GM12878 (cell line): Measurements from ENCODE around the gene COPG2. TPM values are rescaled to one million over a fixed set of nuclear protein-coding genes. Genes with fewer than 3 reads are reported as not detected.

ENCODE experiments used
- ATAC-seq: fragments of 200-7000 bp; cut with Tn5 transposase; 3 replicates; pipeline ENCODE4 v1.9.1; 2020; ENCODE audit warnings: mild to moderate bottlenecking, moderate library complexity
- BruUV-seq: library from RNA; stranded (reverse); fragments of 400-500 nt; replicated peaks from 2 replicates; lab custom pipeline; 2021; lab: Mats Ljungman, UMichigan
- CTCF ChIA-PET: fragments of 300-600 bp; sonication (Branson Sonifier 250); formaldehyde crosslinking; extraction: SDS; loops from one replicate; lab custom pipeline; 2021; ENCODE audit warnings: inconsistent platforms; lab: Yijun Ruan, JAX
- POLR2A ChIA-PET: fragments of 350-600 bp; formaldehyde crosslinking; extraction: SDS; loops from one replicate; lab custom pipeline; 2021; ENCODE audit warnings: inconsistent platforms; lab: Charles Lee
- RAD21 ChIA-PET: fragments of 300-600 bp; sonication (Branson Sonifier 250); formaldehyde crosslinking; loops from one replicate; lab custom pipeline; 2023; ENCODE audit warnings: antibody characterized with exemption; ENCODE audit not compliant: unreplicated experiment; lab: Charles Lee
- SMC1A ChIA-PET: fragments of 300-600 bp; sonication (Branson Sonifier 250); formaldehyde crosslinking; loops from one replicate; lab custom pipeline; 2023; ENCODE audit not compliant: unreplicated experiment, uncharacterized antibody; lab: Charles Lee
- DNase-seq: peaks from one replicate; pipeline ENCODE4 v3.0.0-alpha.2; 2011; ENCODE audit warnings: low read depth, low spot score
- FAIRE-seq: peaks from 3 replicates; lab custom pipeline; 2011; peaks lifted over from hg19 to GRCh38; lab: Jason Lieb, UNC
- H2AFZ ChIP-seq: 2 replicates; pipeline ENCODE4 v1.6.0; 2011; ENCODE audit warnings: low read depth, low read length, control low read depth; ENCODE audit not compliant: control insufficient read depth
- H3K27ac ChIP-seq: 2 replicates; pipeline ENCODE4 v1.5.1; 2011; ENCODE audit warnings: control low read depth; ENCODE audit not compliant: control insufficient read depth, insufficient read depth
- H3K27me3 ChIP-seq, 2 experiments: replicated peaks in 1 of 2; 2 replicates each; pipeline versions ENCODE4 v1.6.0 to v1.6.1; 2011; ENCODE audit warnings: low read length in 1 of 2; ENCODE audit not compliant: control insufficient read depth in 2 of 2, insufficient read depth in 2 of 2
- H3K36me3 ChIP-seq, 2 experiments: 2 replicates each; pipeline ENCODE4 v1.5.1; 2011; ENCODE audit warnings: low read length in 1 of 2; ENCODE audit not compliant: control insufficient read depth in 2 of 2, insufficient read depth in 2 of 2
- H3K4me1 ChIP-seq: 2 replicates; pipeline ENCODE4 v1.6.1; 2011; ENCODE audit warnings: mild to moderate bottlenecking, low read length, moderate library complexity, mixed read lengths; ENCODE audit not compliant: control insufficient read depth, insufficient read depth
- H3K4me2 ChIP-seq: 2 replicates; pipeline ENCODE4 v1.6.0; 2011; ENCODE audit warnings: control low read depth; ENCODE audit not compliant: control insufficient read depth, insufficient read depth
- H3K4me3 ChIP-seq: fragments of 200-600 bp; sonication (generic); 2 replicates; pipeline ENCODE4 v1.5.1; 2016
- H3K79me2 ChIP-seq: 2 replicates; pipeline ENCODE4 v1.6.0; 2011; ENCODE audit warnings: low read length; ENCODE audit not compliant: control insufficient read depth, insufficient read depth
- H3K9ac ChIP-seq: 2 replicates; pipeline ENCODE4 v1.8.0; 2011; ENCODE audit warnings: low read length, control low read depth, mixed read lengths; ENCODE audit not compliant: control insufficient read depth, insufficient read depth
- H3K9me3 ChIP-seq: replicated peaks from 3 replicates; pipeline ENCODE4 v1.5.1; 2011; ENCODE audit warnings: mild to moderate bottlenecking, low read length; ENCODE audit not compliant: control insufficient read depth, insufficient read depth
- H4K20me1 ChIP-seq: 2 replicates; pipeline ENCODE4 v1.6.0; 2011; ENCODE audit not compliant: control insufficient read depth, insufficient read depth
- GATAD2B ChIP-seq: fragments of 450-650 bp; conservative IDR thresholded peaks from 2 replicates; pipeline ENCODE4 v1.6.1; 2017; ENCODE audit warnings: low read depth, mild to moderate bottlenecking, moderate library complexity
- HDAC6 ChIP-seq: fragments of 200-600 bp; sonication (generic); IDR thresholded peaks from one replicate; pipeline ENCODE4 v1.8.0; 2017; ENCODE audit warnings: antibody characterized with exemption; ENCODE audit not compliant: unreplicated experiment
- IRF3 ChIP-seq: fragments of 450-650 bp; IDR thresholded peaks from 2 replicates; pipeline ENCODE4 v1.6.1; 2014; ENCODE audit warnings: mild to moderate bottlenecking
- IRF5 ChIP-seq: fragments of 450-650 bp; IDR thresholded peaks from 2 replicates; pipeline ENCODE4 v1.6.1; 2017; ENCODE audit warnings: borderline replicate concordance
- JUND ChIP-seq: IDR thresholded peaks from 2 replicates; pipeline ENCODE4 v1.6.1; 2012; ENCODE audit warnings: low read depth, mild to moderate bottlenecking, low read length, improper control_type of control experiment, moderate library complexity
- MLLT1 ChIP-seq: fragments of 450-650 bp; IDR thresholded peaks from 2 replicates; pipeline ENCODE4 v1.6.1; 2016; ENCODE audit warnings: mild to moderate bottlenecking
- NFIC ChIP-seq: IDR thresholded peaks from 2 replicates; pipeline ENCODE4 v1.6.1; 2012; ENCODE audit warnings: low read depth, mild to moderate bottlenecking, inconsistent platforms, low read length, moderate library complexity
- PAX5 ChIP-seq: IDR thresholded peaks from 2 replicates; pipeline ENCODE4 v1.6.1; 2011; ENCODE audit warnings: low read depth, low read length, borderline replicate concordance
- STAT1 ChIP-seq: fragments of 450-650 bp; conservative IDR thresholded peaks from 2 replicates; pipeline ENCODE4 v1.6.1; 2014; ENCODE audit warnings: antibody characterized with exemption, mild to moderate bottlenecking
- TCF7 ChIP-seq: IDR thresholded peaks from 2 replicates; pipeline ENCODE4 v1.6.1; 2014; ENCODE audit warnings: antibody characterized with exemption, borderline replicate concordance
- WGBS: methylation state at CpG from one replicate; pipeline ENCODE4 v1.1.6; 2016; ENCODE audit warnings: low lambda C conversion rate; ENCODE audit not compliant: insufficient replicate concordance, insufficient coverage; ENCODE audit errors: missing lambda C conversion rate; 5-methylcytosine and 5-hydroxymethylcytosine counted together
- in situ Hi-C: fragments of 300-500 bp; cut with MboI; formaldehyde crosslinking; loops from 9 replicates; pipeline ENCODE4 v1.14.3; 2018; ENCODE audit warnings: mixed read lengths
- intact Hi-C: fragments of 100-400 bp; cut with micrococcal nuclease; formaldehyde crosslinking; loops from one replicate; pipeline ENCODE4 v1.14.2; 2022; ENCODE audit not compliant: unreplicated experiment
- polyA plus RNA-seq, 11 experiments: library from polyadenylated mRNA; depleted of rRNA in 4 of 11; unstranded in 6 of 11; stranded (reverse) in 5 of 11; fragments of >200 nt; fragmentation: Nextera tagmentation in 4 of 11; fragmentation: Illumina TruSeq in 1 of 11; extraction: Ambion mirVana in 4 of 11; extraction: Trizol in 1 of 11; gene quantifications; 1 replicate in 1 of 11; 2 replicates in 10 of 11; pipeline versions ENCODE4 v1.2.1 to v1.2.3, GENCODE V29; 2011 to 2016; ENCODE audit warnings: inconsistent platforms in 2 of 11, missing spikeins in 2 of 11, low read depth in 1 of 11
- total RNA-seq, 4 experiments: library from RNA; depleted of rRNA in 3 of 4; stranded (reverse); fragments of >200 nt in 3 of 4; fragmentation: Illumina TruSeq in 1 of 4; extraction: Trizol in 1 of 4; gene quantifications; 2 replicates each; pipeline versions ENCODE4 v1.2.1 to v1.2.3, GENCODE V29; 2013 to 2021

The COPG2 gene
- total and polyA plus RNA-seq, 10 of the 15 experiments (the other 5 are each of a cell fraction or from before 2014, with no cell fraction given), result 3.4 to 37.8 (median 16.7) TPM

GRCh38 chr7:130559184-130559583, 109.4 kb downstream of the COPG2 start:
- ChIA-PET RAD21 (no interaction called here), POLR2A (no interaction called here), CTCF (interaction anchor here (1.0 kb wide), 1 partner anchor 319 kb away, joined by 3 read pairs; no protein-coding TSS in a partner anchor), SMC1A (interaction anchor here (0.6 to 1.0 kb wide), 3 partner anchors 10 to 316 kb away, joined by 3 to 4 read pairs (median 3); no protein-coding TSS in a partner anchor)
- Histone ChIP-seq H3K36me3 (no peaks in the 10 kb centered on the region), H4K20me1 (no peaks in the 10 kb centered on the region), H3K4me2 (no peak overlapping the region), H3K4me1 (no peaks in the 10 kb centered on the region), H3K27me3 (no peaks in the 10 kb centered on the region), H3K9ac (no peak overlapping the region), H3K9me3 (no peaks in the 10 kb centered on the region; the same call in 1 of the 3 replicates), H3K27ac (no peak overlapping the region), H2AFZ (no peak overlapping the region), H3K79me2 (no peaks in the 10 kb centered on the region), H3K4me3 (no peak overlapping the region)
- no peak for DNase-seq
- no peak for TF ChIP-seq STAT1
- TF ChIP-seq MLLT1, result no peak
- no peak for TF ChIP-seq JUND
- no peak for TF ChIP-seq TCF7
- no peak for ATAC-seq
- in situ Hi-C loops (no loop called here), intact Hi-C loops (no loop called here)
- no peak for FAIRE-seq
- BruUV-seq, result no TSS peak
- WGBS, result 96% methylated on average over 2 of the region's 2 CpGs

- no peak for FAIRE-seq
- Histone ChIP-seq H3K9me3 (no peaks in the 10 kb centered on the region), H3K9ac (no peak overlapping the region), H4K20me1 (no peaks in the 10 kb centered on the region), H2AFZ (no peak overlapping the region), H3K79me2 (no peaks in the 10 kb centered on the region), H3K27me3 (no peaks in the 10 kb centered on the region), H3K4me2 (no peak overlapping the region), H3K4me1 (no peaks in the 10 kb centered on the region)
- no TSS peak for BruUV-seq
- intact Hi-C loops, result no loop called here
- ChIA-PET CTCF (no interaction called here), POLR2A (no interaction called here), SMC1A (no interaction called here)
- 86% methylated on average over 3 of the region's 3 CpGs for WGBS
- DNase-seq, result no peak
- in situ Hi-C loops, result no loop called here
- TF ChIP-seq PAX5 (no peak), STAT1 (no peak), NFIC (no peak), IRF5 (no peak), GATAD2B (no peak), IRF3 (no peak), HDAC6 (no peak)
- TF ChIP-seq, all 136 proteins: peak for 0
- H3K4me3 ChIP-seq, result no peak overlapping the region
- no peak overlapping the region for H3K27ac ChIP-seq
- H3K36me3 ChIP-seq, result no peaks in the 10 kb centered on the region; a peak in 1 of 4 replicates
- RAD21 ChIA-PET, result no interaction called here
- no peak for ATAC-seq
Measured at GRCh38 chr7:130554481-130554880, 114.1 kb downstream of the COPG2 start.
